Measurements from ENCODE around the gene KCNAB1. TPM values are rescaled to one million over a fixed set of nuclear protein-coding genes. Genes with fewer than 3 reads are reported as not detected.

Gene KCNAB1
- total RNA-seq, 1 donor from 2014 or later: 0.21 TPM

DNA sequence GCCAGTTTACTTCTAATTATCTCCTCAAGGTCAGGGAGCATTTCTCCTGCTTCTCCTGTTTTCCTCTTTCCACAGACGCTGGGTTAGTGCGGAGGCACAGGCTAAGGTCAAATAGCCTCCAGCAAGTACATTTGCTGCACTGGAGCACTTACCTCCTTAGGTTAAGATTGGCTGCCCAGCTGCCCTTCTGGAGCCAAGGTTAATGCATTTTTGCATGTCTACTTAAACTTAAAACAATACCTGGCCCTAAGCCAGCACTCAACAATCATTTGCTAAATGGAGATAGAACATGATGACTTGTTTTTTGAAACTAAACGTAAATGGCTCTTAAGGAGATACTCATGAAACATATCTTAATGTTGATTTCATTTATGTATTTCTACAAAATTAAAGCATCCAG is 351.1 kb downstream of the KCNAB1 start:
- Mint-ChIP-seq H3K4me3 (ENCODE audit: unreplicated experiment) (no peak overlapping the region), H3K36me3 (ENCODE audit: unreplicated experiment) (no peaks in the 10 kb centered on the region), H3K9me3 (ENCODE audit: unreplicated experiment) (no peaks in the 10 kb centered on the region), H3K27ac (ENCODE audit: unreplicated experiment) (no peak overlapping the region), H3K27me3 (ENCODE audit: unreplicated experiment) (no peaks in the 10 kb centered on the region), H3K4me1 (ENCODE audit: unreplicated experiment) (peaks cover 28% of the 10 kb centered on the region)
- TF ChIP-seq, protein P1, sequence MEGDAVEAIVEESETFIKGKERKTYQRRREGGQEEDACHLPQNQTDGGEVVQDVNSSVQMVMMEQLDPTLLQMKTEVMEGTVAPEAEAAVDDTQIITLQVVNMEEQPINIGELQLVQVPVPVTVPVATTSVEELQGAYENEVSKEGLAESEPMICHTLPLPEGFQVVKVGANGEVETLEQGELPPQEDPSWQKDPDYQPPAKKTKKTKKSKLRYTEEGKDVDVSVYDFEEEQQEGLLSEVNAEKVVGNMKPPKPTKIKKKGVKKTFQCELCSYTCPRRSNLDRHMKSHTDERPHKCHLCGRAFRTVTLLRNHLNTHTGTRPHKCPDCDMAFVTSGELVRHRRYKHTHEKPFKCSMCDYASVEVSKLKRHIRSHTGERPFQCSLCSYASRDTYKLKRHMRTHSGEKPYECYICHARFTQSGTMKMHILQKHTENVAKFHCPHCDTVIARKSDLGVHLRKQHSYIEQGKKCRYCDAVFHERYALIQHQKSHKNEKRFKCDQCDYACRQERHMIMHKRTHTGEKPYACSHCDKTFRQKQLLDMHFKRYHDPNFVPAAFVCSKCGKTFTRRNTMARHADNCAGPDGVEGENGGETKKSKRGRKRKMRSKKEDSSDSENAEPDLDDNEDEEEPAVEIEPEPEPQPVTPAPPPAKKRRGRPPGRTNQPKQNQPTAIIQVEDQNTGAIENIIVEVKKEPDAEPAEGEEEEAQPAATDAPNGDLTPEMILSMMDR (IDR thresholded peaks at IDR 0.05): no peak
- no peak for DNase-seq (ENCODE audit: extremely low spot score, unreplicated experiment)

DNA sequence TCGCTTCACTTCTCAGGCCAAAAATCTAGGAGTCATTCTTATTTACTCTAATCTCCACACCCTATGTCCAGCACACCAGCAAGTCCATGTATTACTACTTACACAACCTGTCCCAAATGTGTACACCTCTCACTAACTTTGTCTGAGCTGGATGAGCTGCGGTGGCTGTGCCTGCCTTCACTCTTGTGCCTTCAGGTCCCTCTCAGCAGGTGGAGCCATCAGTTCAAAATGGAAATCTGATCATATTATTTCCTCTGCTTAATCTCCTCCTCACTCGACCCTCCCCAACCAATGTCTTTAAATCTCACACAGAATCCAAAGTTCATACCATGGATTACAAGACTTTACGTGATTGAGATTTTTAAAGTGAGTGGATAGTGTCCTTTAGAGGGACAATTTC is 351.8 kb downstream of the KCNAB1 start:
- peaks cover 32% of the 10 kb centered on the region for H3K4me1 Mint-ChIP-seq (ENCODE audit: unreplicated experiment)
- TF ChIP-seq, protein P1 (IDR thresholded peaks at IDR 0.05): no peak
- H3K36me3 Mint-ChIP-seq (ENCODE audit: unreplicated experiment): no peaks in the 10 kb centered on the region
- H3K9me3 Mint-ChIP-seq (ENCODE audit: unreplicated experiment): no peaks in the 10 kb centered on the region
- no peak for DNase-seq (ENCODE audit: extremely low spot score, unreplicated experiment)
- H3K27me3 Mint-ChIP-seq (ENCODE audit: unreplicated experiment): no peaks in the 10 kb centered on the region
- no peak overlapping the region for H3K27ac Mint-ChIP-seq (ENCODE audit: unreplicated experiment)
- no peak overlapping the region for H3K4me3 Mint-ChIP-seq (ENCODE audit: unreplicated experiment)

DNA sequence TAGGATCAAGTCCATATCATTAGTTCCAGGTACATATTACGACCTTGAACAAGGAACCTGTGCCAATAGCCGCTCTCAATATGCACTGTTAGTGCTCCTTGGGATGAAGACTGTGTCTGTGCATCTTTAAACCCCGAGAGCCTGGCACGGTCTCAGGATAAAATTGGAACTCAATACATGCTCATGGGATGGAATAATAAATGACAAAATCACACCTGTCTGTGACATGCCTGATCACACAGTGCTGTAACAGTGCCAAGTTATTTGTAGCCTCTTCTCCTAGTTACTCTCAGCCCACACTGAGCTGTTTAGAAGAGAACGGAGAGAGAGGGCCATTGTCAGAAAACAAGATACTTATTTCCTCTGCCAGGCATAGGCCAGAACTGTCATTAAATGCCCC is 352.3 kb downstream of the KCNAB1 start:
- TF ChIP-seq, protein P1 (IDR thresholded peaks at IDR 0.05): no peak
- DNase-seq (ENCODE audit: extremely low spot score, unreplicated experiment): no peak
- H3K9me3 Mint-ChIP-seq (ENCODE audit: unreplicated experiment): no peaks in the 10 kb centered on the region
- H3K4me1 Mint-ChIP-seq (ENCODE audit: unreplicated experiment): peaks cover 38% of the 10 kb centered on the region
- no peak overlapping the region for H3K27ac Mint-ChIP-seq (ENCODE audit: unreplicated experiment)
- no peaks in the 10 kb centered on the region for H3K36me3 Mint-ChIP-seq (ENCODE audit: unreplicated experiment)
- H3K4me3 Mint-ChIP-seq (ENCODE audit: unreplicated experiment): no peak overlapping the region
- no peaks in the 10 kb centered on the region for H3K27me3 Mint-ChIP-seq (ENCODE audit: unreplicated experiment)

DNA sequence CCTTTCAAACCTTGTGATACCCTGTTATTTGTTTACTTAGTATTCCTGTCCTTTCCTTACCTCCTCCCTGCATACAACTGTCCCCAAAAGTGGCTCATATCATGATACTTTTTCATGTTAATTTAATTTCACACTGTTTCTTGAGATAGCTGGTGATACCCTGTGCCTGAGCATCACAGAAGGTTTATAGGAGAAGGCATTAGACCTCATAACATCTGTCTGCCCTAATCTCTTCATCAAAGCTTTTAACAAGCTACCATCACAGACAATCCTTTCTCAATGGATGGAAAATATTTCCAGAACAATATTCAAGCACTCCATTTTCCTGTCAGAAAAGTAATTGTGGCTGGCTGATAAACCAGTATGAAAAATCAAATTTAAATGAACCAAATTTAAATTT is 353.0 kb downstream of the KCNAB1 start:
- Mint-ChIP-seq H3K9me3 (ENCODE audit: unreplicated experiment) (no peaks in the 10 kb centered on the region), H3K4me3 (ENCODE audit: unreplicated experiment) (no peak overlapping the region), H3K27me3 (ENCODE audit: unreplicated experiment) (no peaks in the 10 kb centered on the region), H3K4me1 (ENCODE audit: unreplicated experiment) (peaks cover 39% of the 10 kb centered on the region), H3K27ac (ENCODE audit: unreplicated experiment) (no peak overlapping the region), H3K36me3 (ENCODE audit: unreplicated experiment) (no peaks in the 10 kb centered on the region)
- TF ChIP-seq, protein P1 (IDR thresholded peaks at IDR 0.05): no peak
- no peak for DNase-seq (ENCODE audit: extremely low spot score, unreplicated experiment)

DNA sequence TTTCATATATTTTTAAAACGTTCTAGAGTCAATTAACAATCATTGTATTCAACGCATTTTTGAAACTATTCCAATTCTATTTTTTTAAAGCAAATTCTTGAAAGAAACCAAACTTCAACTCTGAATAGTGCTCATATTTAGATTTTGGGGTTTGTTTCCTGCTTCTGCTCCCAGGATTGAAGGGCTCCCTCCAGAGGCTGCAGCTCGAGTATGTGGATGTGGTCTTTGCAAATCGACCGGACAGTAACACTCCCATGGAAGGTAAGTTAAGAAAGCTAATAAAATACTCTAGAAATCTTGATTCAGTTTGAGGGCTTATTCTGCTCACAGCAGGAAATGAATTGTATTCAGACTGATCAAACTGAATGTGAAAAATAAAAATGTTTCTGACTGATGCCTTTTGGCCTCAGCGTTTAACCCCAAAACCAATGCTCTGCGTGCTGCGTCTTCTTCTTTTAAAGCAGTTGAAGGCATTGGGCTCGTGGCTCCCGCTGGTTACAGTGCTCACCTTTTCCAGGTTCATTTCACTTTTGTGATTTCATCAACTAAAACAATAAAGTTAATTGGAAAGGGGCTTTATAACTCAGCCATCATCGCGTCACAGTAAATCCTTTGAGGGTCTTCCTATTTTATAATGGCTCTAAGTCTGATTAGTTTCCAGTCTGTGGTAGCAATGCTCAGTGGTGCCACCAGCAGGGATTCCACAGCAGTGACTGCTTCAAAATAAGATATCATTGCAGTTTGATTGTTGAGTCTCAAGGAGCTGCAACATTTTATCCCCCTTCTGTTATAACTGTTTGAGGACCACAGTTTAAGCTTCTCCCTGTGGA is 354.4 kb downstream of the KCNAB1 start:
- TF ChIP-seq, protein P1 (IDR thresholded peaks at IDR 0.05): peak; percentile 40
- no peaks in the 10 kb centered on the region for H3K9me3 Mint-ChIP-seq (ENCODE audit: unreplicated experiment)
- H3K27ac Mint-ChIP-seq (ENCODE audit: unreplicated experiment): no peak overlapping the region
- no peaks in the 10 kb centered on the region for H3K36me3 Mint-ChIP-seq (ENCODE audit: unreplicated experiment)
- H3K4me1 Mint-ChIP-seq (ENCODE audit: unreplicated experiment): peaks cover 27% of the 10 kb centered on the region
- no peaks in the 10 kb centered on the region for H3K27me3 Mint-ChIP-seq (ENCODE audit: unreplicated experiment)
- DNase-seq (ENCODE audit: extremely low spot score, unreplicated experiment): no peak
- no peak overlapping the region for H3K4me3 Mint-ChIP-seq (ENCODE audit: unreplicated experiment)

Data from osteocyte (in vitro differentiated cells).